Measurements from ENCODE around the gene ARHGDIB. TPM values are rescaled to one million over a fixed set of nuclear protein-coding genes. Genes with fewer than 3 reads are reported as not detected.

ARHGDIB gene
- total and polyA plus RNA-seq, 2 donors (not counting 1 experiment from before 2014, with no cell fraction given) = 8.3 to 43.7 TPM

DNA sequence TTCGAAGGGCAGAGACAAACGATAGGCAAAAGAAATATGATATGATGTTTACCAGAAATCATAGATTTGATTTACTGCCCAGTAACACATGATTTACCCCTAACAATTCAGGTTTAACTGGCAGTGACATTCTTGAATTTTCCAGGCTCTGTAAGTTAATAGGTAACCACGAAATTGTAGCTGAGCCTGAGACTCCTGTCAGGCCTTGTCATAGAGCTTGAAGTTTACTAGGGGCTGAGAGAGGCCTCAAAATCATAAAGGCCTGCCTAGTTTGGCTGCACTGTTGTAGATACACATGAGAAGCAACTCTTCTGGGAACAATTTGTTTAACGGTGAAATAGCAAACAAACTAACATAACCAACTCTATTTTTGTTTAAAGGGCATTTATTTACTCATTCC, 26.4 kb downstream of the ARHGDIB start:
- Histone ChIP-seq H3K79me2 (ENCODE audit: control insufficient read depth, insufficient read depth, low read length) (no peaks in the 10 kb centered on the region), H3K9me3 (ENCODE audit: control insufficient read depth, insufficient read depth, low read depth, low read length) (no peaks in the 10 kb centered on the region), H3K9ac (ENCODE audit: insufficient read depth, low read length) (no peak overlapping the region), H3K36me3 (ENCODE audit: control insufficient read depth, insufficient read depth, low read length) (no peaks in the 10 kb centered on the region), H3K4me2 (ENCODE audit: extremely low read depth, insufficient read depth, low read length) (no peak overlapping the region), H2AFZ (ENCODE audit: low read length) (no peak overlapping the region), H3K27ac (ENCODE audit: insufficient read depth, low read length) (no peak overlapping the region), H3K4me3 (replicated peaks in 1 of 4; ENCODE audit: control extremely low read depth in 1 of 4, insufficient read depth in 1 of 4, low read depth in 3 of 4, low read length in 4 of 4) (no peak overlapping the region), H4K20me1 (ENCODE audit: control insufficient read depth, extremely low read depth, insufficient read depth, low read length) (no peaks in the 10 kb centered on the region), H3K4me1 (ENCODE audit: control insufficient read depth, extremely low read depth, insufficient read depth, low read length) (no peaks in the 10 kb centered on the region), H3K27me3 (ENCODE audit: control insufficient read depth, insufficient read depth, low read length) (no peaks in the 10 kb centered on the region)
- DNase-seq (ENCODE audit: low read depth in 2 of 2) = no peak
- TF ChIP-seq, protein P1, sequence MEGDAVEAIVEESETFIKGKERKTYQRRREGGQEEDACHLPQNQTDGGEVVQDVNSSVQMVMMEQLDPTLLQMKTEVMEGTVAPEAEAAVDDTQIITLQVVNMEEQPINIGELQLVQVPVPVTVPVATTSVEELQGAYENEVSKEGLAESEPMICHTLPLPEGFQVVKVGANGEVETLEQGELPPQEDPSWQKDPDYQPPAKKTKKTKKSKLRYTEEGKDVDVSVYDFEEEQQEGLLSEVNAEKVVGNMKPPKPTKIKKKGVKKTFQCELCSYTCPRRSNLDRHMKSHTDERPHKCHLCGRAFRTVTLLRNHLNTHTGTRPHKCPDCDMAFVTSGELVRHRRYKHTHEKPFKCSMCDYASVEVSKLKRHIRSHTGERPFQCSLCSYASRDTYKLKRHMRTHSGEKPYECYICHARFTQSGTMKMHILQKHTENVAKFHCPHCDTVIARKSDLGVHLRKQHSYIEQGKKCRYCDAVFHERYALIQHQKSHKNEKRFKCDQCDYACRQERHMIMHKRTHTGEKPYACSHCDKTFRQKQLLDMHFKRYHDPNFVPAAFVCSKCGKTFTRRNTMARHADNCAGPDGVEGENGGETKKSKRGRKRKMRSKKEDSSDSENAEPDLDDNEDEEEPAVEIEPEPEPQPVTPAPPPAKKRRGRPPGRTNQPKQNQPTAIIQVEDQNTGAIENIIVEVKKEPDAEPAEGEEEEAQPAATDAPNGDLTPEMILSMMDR (conservative IDR thresholded peaks at IDR 0.05 in 1 of 2, IDR thresholded peaks at IDR 0.05 in 1 of 2; ENCODE audit: low read depth in 1 of 2, low read length in 2 of 2) = no peak
- TF ChIP-seq EZH2 (IDR thresholded peaks at IDR 0.05; ENCODE audit: low read length, missing control alignments) = no peak

DNA sequence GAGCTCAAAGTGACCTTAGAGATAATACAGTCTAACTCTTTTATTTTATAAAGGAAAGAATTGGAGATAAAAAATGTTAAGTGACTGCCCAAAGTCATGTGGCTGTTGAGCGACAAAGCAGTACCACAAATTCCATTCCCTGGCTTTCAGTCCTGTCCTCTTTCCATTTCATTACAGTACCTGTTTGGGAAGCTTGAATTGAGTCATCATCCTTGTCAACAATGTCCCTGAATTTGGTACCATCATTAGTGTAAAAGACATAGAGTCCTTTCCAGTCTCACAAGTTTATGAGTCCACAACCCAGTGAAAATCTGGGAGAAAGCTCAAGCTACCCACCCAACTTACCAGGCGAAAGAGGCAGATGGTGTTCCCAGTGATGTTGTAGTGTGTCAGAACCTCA, 26.9 kb downstream of the ARHGDIB start:
- no peaks in the 10 kb centered on the region for H4K20me1 ChIP-seq (ENCODE audit: control insufficient read depth, extremely low read depth, insufficient read depth, low read length)
- no peaks in the 10 kb centered on the region for H3K9me3 ChIP-seq (ENCODE audit: control insufficient read depth, insufficient read depth, low read depth, low read length)
- H3K36me3 ChIP-seq (ENCODE audit: control insufficient read depth, insufficient read depth, low read length) = no peaks in the 10 kb centered on the region
- no peaks in the 10 kb centered on the region for H3K27me3 ChIP-seq (ENCODE audit: control insufficient read depth, insufficient read depth, low read length)
- H3K4me2 ChIP-seq (ENCODE audit: extremely low read depth, insufficient read depth, low read length) = no peak overlapping the region
- TF ChIP-seq, protein P1 (conservative IDR thresholded peaks at IDR 0.05 in 1 of 2, IDR thresholded peaks at IDR 0.05 in 1 of 2; ENCODE audit: low read depth in 1 of 2, low read length in 2 of 2) = no peak
- TF ChIP-seq EZH2 (IDR thresholded peaks at IDR 0.05; ENCODE audit: low read length, missing control alignments) = no peak
- no peak overlapping the region for H3K27ac ChIP-seq (ENCODE audit: insufficient read depth, low read length)
- no peak overlapping the region for H3K9ac ChIP-seq (ENCODE audit: insufficient read depth, low read length)
- H3K4me1 ChIP-seq (ENCODE audit: control insufficient read depth, extremely low read depth, insufficient read depth, low read length) = no peaks in the 10 kb centered on the region
- H3K79me2 ChIP-seq (ENCODE audit: control insufficient read depth, insufficient read depth, low read length) = no peaks in the 10 kb centered on the region
- no peak for DNase-seq (ENCODE audit: low read depth in 2 of 2)
- H3K4me3 ChIP-seq (replicated peaks in 1 of 4; ENCODE audit: control extremely low read depth in 1 of 4, insufficient read depth in 1 of 4, low read depth in 3 of 4, low read length in 4 of 4) = no peak overlapping the region
- H2AFZ ChIP-seq (ENCODE audit: low read length) = no peak overlapping the region

DNA sequence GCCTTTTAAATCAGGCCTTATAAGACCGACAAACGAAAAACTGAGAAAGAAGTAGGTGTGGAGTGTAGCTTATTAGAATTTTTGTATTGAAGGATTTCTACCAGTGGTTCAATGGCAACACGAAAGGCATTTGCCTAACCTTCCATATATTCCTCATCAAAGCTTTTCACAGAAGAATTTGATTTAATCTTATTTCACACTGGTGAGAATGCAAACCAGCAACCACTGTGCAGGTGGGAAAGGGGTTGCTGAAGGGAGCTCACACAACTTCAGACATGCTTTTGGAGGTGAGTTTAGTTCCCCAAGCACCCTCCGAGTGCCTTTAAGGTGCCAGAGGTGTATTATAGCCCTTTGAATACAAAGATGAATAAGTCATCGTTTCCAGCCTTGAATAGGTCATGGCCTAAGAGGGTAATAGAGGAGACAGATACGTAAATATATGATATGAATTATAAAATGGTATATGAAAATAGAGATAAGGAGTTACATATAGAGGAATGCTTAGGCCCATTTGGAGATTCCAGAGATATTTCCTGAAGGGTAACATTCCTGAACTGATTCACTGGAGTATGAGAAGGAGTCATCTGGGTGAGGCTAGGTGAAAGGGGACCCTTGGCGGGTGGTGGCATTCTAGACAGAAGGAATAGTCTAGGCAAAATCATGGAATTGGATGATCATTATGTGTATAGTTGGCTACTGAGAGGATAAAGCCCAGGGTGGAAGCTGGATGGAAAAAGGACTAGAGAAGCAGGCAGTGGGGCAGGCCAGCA, 29.4 kb downstream of the ARHGDIB start:
- peaks cover 3% of the 10 kb centered on the region for H3K4me1 ChIP-seq (ENCODE audit: control insufficient read depth, extremely low read depth, insufficient read depth, low read length)
- H3K27ac ChIP-seq (ENCODE audit: insufficient read depth, low read length) = no peak overlapping the region
- H3K4me3 ChIP-seq (replicated peaks in 1 of 4; ENCODE audit: control extremely low read depth in 1 of 4, insufficient read depth in 1 of 4, low read depth in 3 of 4, low read length in 4 of 4) = no peak overlapping the region
- no peaks in the 10 kb centered on the region for H3K36me3 ChIP-seq (ENCODE audit: control insufficient read depth, insufficient read depth, low read length)
- H3K9ac ChIP-seq (ENCODE audit: insufficient read depth, low read length) = no peak overlapping the region
- no peaks in the 10 kb centered on the region for H3K9me3 ChIP-seq (ENCODE audit: control insufficient read depth, insufficient read depth, low read depth, low read length)
- H3K79me2 ChIP-seq (ENCODE audit: control insufficient read depth, insufficient read depth, low read length) = no peaks in the 10 kb centered on the region
- H3K4me2 ChIP-seq (ENCODE audit: extremely low read depth, insufficient read depth, low read length) = no peak overlapping the region
- TF ChIP-seq EZH2 (IDR thresholded peaks at IDR 0.05; ENCODE audit: low read length, missing control alignments) = no peak
- TF ChIP-seq, protein P1 (conservative IDR thresholded peaks at IDR 0.05 in 1 of 2, IDR thresholded peaks at IDR 0.05 in 1 of 2; ENCODE audit: low read depth in 1 of 2, low read length in 2 of 2) = no peak
- no peak for DNase-seq (ENCODE audit: low read depth in 2 of 2)
- no peaks in the 10 kb centered on the region for H4K20me1 ChIP-seq (ENCODE audit: control insufficient read depth, extremely low read depth, insufficient read depth, low read length)
- no peaks in the 10 kb centered on the region for H3K27me3 ChIP-seq (ENCODE audit: control insufficient read depth, insufficient read depth, low read length)
- peak overlapping the region; percentile 14 for H2AFZ ChIP-seq (ENCODE audit: low read length)

All from fibroblast of lung (primary cell).